MM.1S (cell line): ENCODE results near the gene MDGA2.

ENCODE experiments used
- DNase-seq: peaks from one replicate; pipeline ENCODE4 v3.0.0-alpha.2; 2015
- H2AFZ ChIP-seq: fragments of 300-600 bp; sonication (generic); 2 replicates; pipeline ENCODE4 v1.6.0; 2016; ENCODE audit warnings: antibody characterized with exemption, low read length
- H3F3A ChIP-seq: fragments of 300-600 bp; sonication (generic); 2 replicates; pipeline ENCODE4 v1.6.1; 2016; ENCODE audit warnings: mild to moderate bottlenecking, antibody characterized with exemption, low read length, moderate library complexity, mixed read lengths; ENCODE audit not compliant: insufficient read depth
- H3K27ac ChIP-seq: fragments of 300-600 bp; sonication (generic); 2 replicates; pipeline ENCODE4 v1.5.1; 2016; ENCODE audit warnings: mild to moderate bottlenecking, low read length
- H3K27me3 ChIP-seq: fragments of 300-600 bp; sonication (generic); replicated peaks from 2 replicates; pipeline ENCODE4 v1.6.0; 2016; ENCODE audit warnings: low read length; ENCODE audit not compliant: insufficient read depth
- H3K36me3 ChIP-seq: fragments of 300-600 bp; sonication (generic); replicated peaks from 2 replicates; pipeline ENCODE4 v1.6.1; 2016; ENCODE audit warnings: mild to moderate bottlenecking, low read length, mixed read lengths; ENCODE audit not compliant: insufficient read depth
- H3K4me1 ChIP-seq: fragments of 300-600 bp; sonication (generic); 2 replicates; pipeline ENCODE4 v1.6.1; 2016; ENCODE audit warnings: low read length, mixed read lengths
- H3K4me2 ChIP-seq: fragments of 300-600 bp; sonication (generic); 2 replicates; pipeline ENCODE4 v1.6.0; 2016; ENCODE audit warnings: low read depth, low read length
- H3K4me3 ChIP-seq: fragments of 300-600 bp; sonication (generic); 2 replicates; pipeline ENCODE4 v1.5.1; 2016; ENCODE audit warnings: low read length, mixed read lengths
- H3K79me2 ChIP-seq: fragments of 300-600 bp; sonication (generic); 2 replicates; pipeline ENCODE4 v1.6.1; 2016; ENCODE audit warnings: mixed run types, low read length, mixed read lengths
- H3K9ac ChIP-seq: fragments of 300-600 bp; sonication (generic); 2 replicates; pipeline ENCODE4 v1.6.1; 2016; ENCODE audit warnings: low read length, mixed read lengths
- H3K9me2 ChIP-seq: fragments of 300-600 bp; sonication (generic); replicated peaks from 2 replicates; pipeline ENCODE4 v1.6.1; 2016; ENCODE audit warnings: mild to moderate bottlenecking, low read length, mixed read lengths; ENCODE audit not compliant: insufficient read depth
- H3K9me3 ChIP-seq: fragments of 300-600 bp; sonication (generic); replicated peaks from 2 replicates; pipeline ENCODE4 v1.6.1; 2016; ENCODE audit warnings: mild to moderate bottlenecking, low read length, mixed read lengths; ENCODE audit not compliant: insufficient read depth
- H4K20me1 ChIP-seq: fragments of 300-600 bp; sonication (generic); 2 replicates; pipeline ENCODE4 v1.6.1; 2016; ENCODE audit warnings: mild to moderate bottlenecking, low read length, moderate library complexity, mixed read lengths; ENCODE audit not compliant: insufficient read depth
- CTCF ChIP-seq: fragments of 300-600 bp; sonication (generic); IDR thresholded peaks from 2 replicates; pipeline ENCODE4 v1.5.1; 2016; ENCODE audit warnings: antibody characterized with exemption, low read length, mixed read lengths
- EZH2 ChIP-seq: fragments of 300-600 bp; sonication (generic); optimal IDR thresholded peaks from 2 replicates; pipeline ENCODE3; 2017; ENCODE audit warnings: low read depth, mild to moderate bottlenecking, antibody characterized with exemption, low read length, mixed read lengths
- EZH2phosphoT487 ChIP-seq: fragments of 300-600 bp; sonication (generic); IDR thresholded peaks from 2 replicates; pipeline ENCODE4 v1.6.1; 2018; ENCODE audit warnings: antibody characterized with exemption, low read length

Gene MDGA2

GRCh38 chr14:47273939-47274338 is 401.5 kb downstream of the MDGA2 start:
- no peaks in the 10 kb centered on the region for H3K9me3 ChIP-seq
- no peaks in the 10 kb centered on the region for H3K79me2 ChIP-seq
- no peaks in the 10 kb centered on the region for H3F3A ChIP-seq
- no peak overlapping the region for H3K4me2 ChIP-seq
- H3K9ac ChIP-seq: no peak overlapping the region
- H4K20me1 ChIP-seq: no peaks in the 10 kb centered on the region
- H3K36me3 ChIP-seq: no peaks in the 10 kb centered on the region
- H3K4me3 ChIP-seq: no peak overlapping the region
- no peak overlapping the region for H3K27ac ChIP-seq
- no peaks in the 10 kb centered on the region for H3K27me3 ChIP-seq
- H3K9me2 ChIP-seq: no peaks in the 10 kb centered on the region
- no peak for TF ChIP-seq EZH2
- TF ChIP-seq EZH2phosphoT487: no peak
- TF ChIP-seq CTCF: no peak
- no peak for DNase-seq
- no peaks in the 10 kb centered on the region for H3K4me1 ChIP-seq
- H2AFZ ChIP-seq: no peak overlapping the region

- no peaks in the 10 kb centered on the region for H3K4me1 ChIP-seq
- H3K27ac ChIP-seq: no peak overlapping the region
- H3K4me3 ChIP-seq: no peak overlapping the region
- no peaks in the 10 kb centered on the region for H3K9me3 ChIP-seq
- no peaks in the 10 kb centered on the region for H3K27me3 ChIP-seq
- H3F3A ChIP-seq: no peaks in the 10 kb centered on the region
- H3K9me2 ChIP-seq: no peaks in the 10 kb centered on the region
- H3K9ac ChIP-seq: no peak overlapping the region
- no peaks in the 10 kb centered on the region for H3K79me2 ChIP-seq
- no peak overlapping the region for H2AFZ ChIP-seq
- TF ChIP-seq EZH2 (no peak), CTCF (no peak), EZH2phosphoT487 (no peak)
- H3K36me3 ChIP-seq: no peaks in the 10 kb centered on the region
- H3K4me2 ChIP-seq: no peak overlapping the region
- no peak for DNase-seq
- H4K20me1 ChIP-seq: no peaks in the 10 kb centered on the region
Observed at GRCh38 chr14:47270715-47271114, 404.7 kb downstream of the MDGA2 start.

- H3K4me3 ChIP-seq: no peak overlapping the region
- no peaks in the 10 kb centered on the region for H3K36me3 ChIP-seq
- no peak for TF ChIP-seq EZH2
- TF ChIP-seq CTCF: no peak
- no peak for TF ChIP-seq EZH2phosphoT487
- no peak overlapping the region for H3K27ac ChIP-seq
- H3K4me2 ChIP-seq: no peak overlapping the region
- H3K9ac ChIP-seq: no peak overlapping the region
- no peak overlapping the region for H2AFZ ChIP-seq
- H3K27me3 ChIP-seq: no peaks in the 10 kb centered on the region
- no peak for DNase-seq
- no peaks in the 10 kb centered on the region for H4K20me1 ChIP-seq
- H3K79me2 ChIP-seq: no peaks in the 10 kb centered on the region
- no peaks in the 10 kb centered on the region for H3K9me2 ChIP-seq
- no peaks in the 10 kb centered on the region for H3K9me3 ChIP-seq
- H3K4me1 ChIP-seq: no peaks in the 10 kb centered on the region
- H3F3A ChIP-seq: no peaks in the 10 kb centered on the region
Observed at GRCh38 chr14:47269756-47270492, 405.5 kb downstream of the MDGA2 start.
